HepG2 (cell line): Measurements from ENCODE around the gene METTL23. TPM values are rescaled to one million over a fixed set of nuclear protein-coding genes. Genes with fewer than 3 reads are reported as not detected.

Experiments
- ATRX ChIP-seq: sonication (generic); formaldehyde crosslinking; IDR thresholded peaks from 2 replicates; pipeline ENCODE4 v1.4.0; 2020; ENCODE audit warnings: missing genetic modification reagents, borderline replicate concordance
- CREB1 ChIP-seq, 2 experiments: fragments of 450-650 bp in 1 of 2; IDR thresholded peaks; 2 replicates each; pipeline ENCODE4 v1.6.1; 2016 to 2017; ENCODE audit warnings: control low read depth in 1 of 2, mild to moderate bottlenecking in 1 of 2, missing compliant biosample characterization in 1 of 2, missing genetic modification characterization in 1 of 2
- FOXP4 ChIP-seq: sonication (generic); formaldehyde crosslinking; IDR thresholded peaks from 2 replicates; pipeline ENCODE4 v1.4.0; 2020; ENCODE audit warnings: missing genetic modification reagents
- GTF2F1 ChIP-seq: fragments of 150-350 bp; IDR thresholded peaks from 2 replicates; pipeline ENCODE4 v1.6.1; 2014; ENCODE audit warnings: low read length
- HNRNPH1 ChIP-seq: fragments of 200-400 bp; formaldehyde crosslinking; optimal IDR thresholded peaks from 2 replicates; pipeline ENCODE3; 2017; ENCODE audit warnings: mild to moderate bottlenecking, low read depth, low read length
- JARID2 ChIP-seq: sonication (generic); formaldehyde crosslinking; IDR thresholded peaks from 2 replicates; pipeline ENCODE4 v1.8.1; 2023; ENCODE audit warnings: missing genetic modification reagents, inconsistent platforms; ENCODE audit not compliant: insufficient replicate concordance
- JUN ChIP-seq: sonication (generic); formaldehyde crosslinking; IDR thresholded peaks from 2 replicates; pipeline ENCODE4 v1.4.0; 2020; ENCODE audit warnings: mild to moderate bottlenecking, missing genetic modification reagents
- KDM5A ChIP-seq: fragments of 200-600 bp; sonication (generic); IDR thresholded peaks from 2 replicates; pipeline ENCODE4 v1.7.0; 2018; ENCODE audit warnings: antibody characterized with exemption, mild to moderate bottlenecking, low read length, borderline replicate concordance
- MED1 ChIP-seq: sonication (generic); formaldehyde crosslinking; IDR thresholded peaks from 2 replicates; pipeline ENCODE4 v1.4.0; 2020; ENCODE audit warnings: missing genetic modification reagents
- MXD4 ChIP-seq: IDR thresholded peaks from 2 replicates; pipeline ENCODE4 v1.6.1; 2016; ENCODE audit warnings: mild to moderate bottlenecking, missing biosample characterization, missing genetic modification reagents
- NR0B2 ChIP-seq: sonication (generic); formaldehyde crosslinking; IDR thresholded peaks from 2 replicates; pipeline ENCODE4 v1.4.0; 2020; ENCODE audit warnings: mild to moderate bottlenecking, missing genetic modification reagents
- POLR2AphosphoS5 ChIP-seq: IDR thresholded peaks from 2 replicates; pipeline ENCODE4 v1.6.1; 2012; ENCODE audit warnings: low read depth, low read length
- RFXAP ChIP-seq: sonication (generic); formaldehyde crosslinking; IDR thresholded peaks from 2 replicates; pipeline ENCODE4 v1.4.0; 2020; ENCODE audit warnings: missing genetic modification reagents, borderline replicate concordance
- SP2 ChIP-seq: sonication (generic); formaldehyde crosslinking; IDR thresholded peaks from 2 replicates; pipeline ENCODE4 v1.5.1; 2020; ENCODE audit warnings: mild to moderate bottlenecking, missing genetic modification reagents
- ZFYVE20 ChIP-seq: sonication (generic); formaldehyde crosslinking; IDR thresholded peaks from 2 replicates; pipeline ENCODE4 v1.8.0; 2023; ENCODE audit warnings: low read depth, mild to moderate bottlenecking, moderate library complexity, missing genetic modification reagents, borderline replicate concordance
- ZNF12 ChIP-seq: sonication (generic); formaldehyde crosslinking; IDR thresholded peaks from 2 replicates; pipeline ENCODE4 v1.5.0; 2020; ENCODE audit warnings: missing genetic modification reagents
- ZNF256 ChIP-seq: sonication (generic); formaldehyde crosslinking; conservative IDR thresholded peaks from 2 replicates; pipeline ENCODE4 v1.4.0; 2020; ENCODE audit warnings: missing genetic modification reagents
- ZNF329 ChIP-seq: sonication (generic); formaldehyde crosslinking; IDR thresholded peaks from 2 replicates; pipeline ENCODE4 v1.9.0; 2021; ENCODE audit warnings: low read depth, mild to moderate bottlenecking, missing genetic modification reagents
- ZNF33A ChIP-seq: sonication (generic); formaldehyde crosslinking; IDR thresholded peaks from 2 replicates; pipeline ENCODE4 v1.5.1; 2020; ENCODE audit warnings: missing genetic modification reagents, mild to moderate bottlenecking, moderate library complexity, borderline replicate concordance
- ZNF383 ChIP-seq: sonication (generic); formaldehyde crosslinking; IDR thresholded peaks from 2 replicates; pipeline ENCODE4 v1.4.0; 2020; ENCODE audit warnings: missing genetic modification reagents, mild to moderate bottlenecking, borderline replicate concordance
- ZNF547 ChIP-seq: sonication (generic); formaldehyde crosslinking; IDR thresholded peaks from 2 replicates; pipeline ENCODE4 v1.5.1; 2020; ENCODE audit warnings: mild to moderate bottlenecking, missing genetic modification reagents
- ZNF572 ChIP-seq: sonication (generic); formaldehyde crosslinking; IDR thresholded peaks from 2 replicates; pipeline ENCODE4 v1.5.1; 2020; ENCODE audit warnings: mild to moderate bottlenecking, missing genetic modification reagents
- ZNF576 ChIP-seq: sonication (generic); formaldehyde crosslinking; IDR thresholded peaks from 2 replicates; pipeline ENCODE4 v1.4.0; 2020; ENCODE audit warnings: mild to moderate bottlenecking, missing genetic modification reagents
- ZNF749 ChIP-seq: sonication (generic); formaldehyde crosslinking; IDR thresholded peaks from 2 replicates; pipeline ENCODE4 v1.8.0; 2022; ENCODE audit warnings: mild to moderate bottlenecking, missing genetic modification reagents, moderate library complexity, borderline replicate concordance
- ZNF761 ChIP-seq: sonication (generic); formaldehyde crosslinking; conservative IDR thresholded peaks from 2 replicates; pipeline ENCODE4 v1.4.0; 2020; ENCODE audit warnings: mild to moderate bottlenecking, missing genetic modification reagents
- ZUFSP ChIP-seq: sonication (generic); formaldehyde crosslinking; IDR thresholded peaks from 2 replicates; pipeline ENCODE4 v1.9.0; 2021; ENCODE audit warnings: missing genetic modification reagents, mild to moderate bottlenecking, borderline replicate concordance
- polyA plus RNA-seq, 8 experiments: library from polyadenylated mRNA; depleted of rRNA in 3 of 8; stranded (reverse) in 7 of 8; unstranded in 1 of 8; fragments of >200 nt; fragmentation: Illumina TruSeq in 4 of 8; extraction: Trizol in 4 of 8; gene quantifications; 2 replicates each; pipeline versions ENCODE4 v1.2.1 to v1.2.3, GENCODE V29; 2011 to 2016; ENCODE audit warnings: low read depth in 4 of 8, missing spikeins in 1 of 8, mixed read lengths in 1 of 8; ENCODE audit not compliant: insufficient read depth in 1 of 8
- total RNA-seq, 5 experiments: library from RNA; depleted of rRNA; stranded (reverse); fragments of >200 nt; fragmentation: Illumina TruSeq; extraction: Trizol; gene quantifications; 2 replicates each; pipeline ENCODE4 v1.2.3, GENCODE V29; 2016; ENCODE audit warnings: low read depth in 1 of 5

METTL23 gene
- total and polyA plus RNA-seq, 2 of the 13 experiments (the other 11 are each of a cell fraction or from before 2014, with no cell fraction given), result 39.9 to 104 TPM

- TF ChIP-seq FOXP4 (CRISPR knock-in tag) (peak; percentile 97), ZNF749 (CRISPR knock-in tag) (no peak), ZNF761 (CRISPR knock-in tag) (no peak), HNRNPH1 (no peak), CREB1 (IDR thresholded peaks at IDR 0.05) (no peak), CREB1 (CRISPR knock-in tag; IDR thresholded peaks at IDR 0.05) (no peak), ATRX (CRISPR knock-in tag) (no peak), ZNF572 (CRISPR knock-in tag) (no peak), ZNF256 (no peak), JARID2 (CRISPR knock-in tag) (peak; percentile 53), ZNF576 (no peak), ZNF329 (no peak), SP2 (CRISPR knock-in tag) (no peak), ZFYVE20 (CRISPR knock-in tag) (no peak), JUN (CRISPR knock-in tag) (no peak), RFXAP (CRISPR knock-in tag) (peak; percentile 2; the same call in 1 of the 2 replicates), ZNF33A (CRISPR knock-in tag) (peak; percentile 90; the same call in 1 of the 2 replicates), NR0B2 (CRISPR knock-in tag) (no peak), ZNF383 (no peak), ZNF12 (CRISPR knock-in tag) (no peak), POLR2AphosphoS5 (no peak), MED1 (CRISPR knock-in tag) (peak; percentile 99), KDM5A (no peak), GTF2F1 (no peak), MXD4 (CRISPR knock-in tag) (peak; percentile 71; the same call in 1 of the 2 replicates), ZUFSP (no peak), ZNF547 (CRISPR knock-in tag) (no peak)
Measured at GRCh38 chr17:76691379-76692191, 35.1 kb upstream of the METTL23 start (continued).
